Panc1 (cell line): ENCODE data around the gene TJP2.

Experiments used
- CTCF ChIP-seq: fragments of 450-650 bp; IDR thresholded peaks from 2 replicates; pipeline ENCODE4 v1.5.1; 2017; ENCODE audit warnings: mild to moderate bottlenecking
- POLR2AphosphoS5 ChIP-seq: IDR thresholded peaks from 2 replicates; pipeline ENCODE4 v1.6.1; 2012; ENCODE audit warnings: mild to moderate bottlenecking, low read depth, low read length, moderate library complexity
- REST ChIP-seq, 2 experiments: IDR thresholded peaks; 2 replicates each; pipeline ENCODE4 v1.6.1; 2011 to 2012; ENCODE audit warnings: low read depth in 2 of 2, control low read depth in 1 of 2, low read length in 1 of 2, mild to moderate bottlenecking in 1 of 2, moderate library complexity in 1 of 2; ENCODE audit not compliant: insufficient read depth in 1 of 2
- SIN3A ChIP-seq: IDR thresholded peaks from 2 replicates; pipeline ENCODE4 v1.6.1; 2012; ENCODE audit warnings: low read depth, mild to moderate bottlenecking, low read length, moderate library complexity, borderline replicate concordance; ENCODE audit not compliant: insufficient read depth
- TCF7L2 ChIP-seq: IDR thresholded peaks from 2 replicates; pipeline ENCODE4 v1.6.1; 2011; ENCODE audit warnings: mild to moderate bottlenecking, low read depth, low read length, inconsistent platforms

- TF ChIP-seq POLR2AphosphoS5 (no peak), REST (IDR thresholded peaks at IDR 0.05; ENCODE audit: insufficient read depth in 1 of 2, low read depth in 2 of 2, low read length in 1 of 2) (no peak), CTCF (no peak), SIN3A (no peak), TCF7L2 (no peak)
Measured at GRCh38 chr9:69249337-69249736, 75.3 kb downstream of the TJP2 start.
